ENCODE measurements around the gene FAAH2.
"Not testable (repeated sequence)": the region's sequence is repeated elsewhere in the genome, so short reads cannot be mapped to it uniquely, and the experiment has no call there.

The FAAH2 gene, protein sequence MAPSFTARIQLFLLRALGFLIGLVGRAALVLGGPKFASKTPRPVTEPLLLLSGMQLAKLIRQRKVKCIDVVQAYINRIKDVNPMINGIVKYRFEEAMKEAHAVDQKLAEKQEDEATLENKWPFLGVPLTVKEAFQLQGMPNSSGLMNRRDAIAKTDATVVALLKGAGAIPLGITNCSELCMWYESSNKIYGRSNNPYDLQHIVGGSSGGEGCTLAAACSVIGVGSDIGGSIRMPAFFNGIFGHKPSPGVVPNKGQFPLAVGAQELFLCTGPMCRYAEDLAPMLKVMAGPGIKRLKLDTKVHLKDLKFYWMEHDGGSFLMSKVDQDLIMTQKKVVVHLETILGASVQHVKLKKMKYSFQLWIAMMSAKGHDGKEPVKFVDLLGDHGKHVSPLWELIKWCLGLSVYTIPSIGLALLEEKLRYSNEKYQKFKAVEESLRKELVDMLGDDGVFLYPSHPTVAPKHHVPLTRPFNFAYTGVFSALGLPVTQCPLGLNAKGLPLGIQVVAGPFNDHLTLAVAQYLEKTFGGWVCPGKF

DNA sequence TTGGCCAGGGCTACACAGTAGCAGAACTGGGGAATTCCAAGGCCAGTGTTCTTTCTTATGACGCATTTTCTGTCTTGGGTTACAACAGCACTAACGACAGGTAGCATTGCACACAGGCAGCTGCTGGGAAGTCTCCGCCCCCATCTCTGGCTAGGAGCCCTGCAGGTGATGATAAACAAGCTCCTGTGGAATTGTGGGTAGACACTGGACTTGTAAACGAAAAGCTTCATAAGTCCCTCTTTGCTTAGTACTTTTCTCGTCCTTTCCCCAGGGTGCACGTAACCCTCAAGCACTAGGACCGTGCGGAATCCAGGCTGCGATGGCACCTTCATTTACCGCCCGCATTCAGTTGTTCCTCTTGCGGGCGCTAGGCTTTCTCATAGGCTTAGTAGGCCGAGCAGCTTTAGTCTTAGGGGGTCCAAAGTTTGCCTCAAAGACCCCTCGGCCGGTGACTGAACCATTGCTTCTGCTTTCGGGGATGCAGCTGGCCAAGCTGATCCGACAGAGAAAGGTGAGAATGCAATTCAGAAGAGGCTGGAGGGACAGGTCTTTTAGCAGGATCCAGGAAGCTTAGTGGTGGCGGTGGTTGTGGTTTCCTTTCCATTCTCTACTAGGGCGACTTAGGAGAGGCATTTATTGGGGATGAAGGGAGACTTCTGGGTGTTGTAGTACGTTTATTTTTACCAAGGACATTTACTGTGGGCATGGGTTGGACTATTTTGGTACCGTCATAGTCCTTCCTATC is at the start of gene FAAH2:
Gene FAAH2 (plus strand): TSS at position 200 of the 745 bp plus-strand sequence. CDS start 120 bp downstream, at position 320.
- DNase-seq, result peak; percentile 90

DNA sequence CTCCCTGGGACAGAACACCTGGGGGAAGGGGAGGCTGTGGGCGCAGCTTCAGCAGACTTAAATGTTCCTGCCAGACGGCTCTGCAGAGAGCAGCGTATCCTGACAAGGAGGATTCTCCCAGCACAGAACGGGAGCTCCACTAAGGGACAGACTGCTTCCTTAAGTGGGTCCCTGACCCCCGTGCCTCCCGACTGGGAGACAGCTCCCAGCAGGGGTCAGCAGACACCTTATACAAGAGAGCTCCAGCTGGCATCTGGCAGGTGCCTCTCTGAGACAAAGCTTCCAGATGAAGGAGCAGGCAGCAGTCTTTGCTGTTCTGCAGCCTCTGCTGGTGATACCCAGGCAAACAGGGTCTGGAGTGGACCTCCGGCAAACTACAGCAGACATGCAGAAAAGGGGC is 44.5 kb upstream of the FAAH2 start:
- no peak for DNase-seq

DNA sequence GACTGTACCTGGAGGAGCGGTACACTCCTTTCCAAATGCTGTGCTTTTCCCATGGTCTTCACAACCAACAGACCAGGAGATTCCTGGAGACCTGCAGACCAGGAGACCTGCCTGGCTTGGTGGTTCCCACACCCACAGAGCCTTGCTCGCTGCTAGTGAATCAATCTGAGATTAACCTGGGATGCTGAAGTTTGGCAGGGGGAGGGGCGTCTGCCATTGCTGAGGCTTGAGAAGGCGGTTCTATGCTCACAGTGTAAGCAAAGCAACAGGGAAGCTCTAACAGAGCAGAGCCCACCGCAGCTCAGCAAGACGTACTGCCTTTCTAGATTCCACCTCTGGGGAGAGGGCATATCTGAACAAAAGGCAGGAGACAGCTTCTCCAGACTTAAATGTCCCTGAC is 34.5 kb upstream of the FAAH2 start:
- no peak for DNase-seq

- no peak for DNase-seq
Observed at GRCh38 chrX:57265126-57265525, 21.4 kb upstream of the FAAH2 start.

GRCh38 chrX:57266275-57266674 is 20.2 kb upstream of the FAAH2 start:
- DNase-seq, result no peak

DNA sequence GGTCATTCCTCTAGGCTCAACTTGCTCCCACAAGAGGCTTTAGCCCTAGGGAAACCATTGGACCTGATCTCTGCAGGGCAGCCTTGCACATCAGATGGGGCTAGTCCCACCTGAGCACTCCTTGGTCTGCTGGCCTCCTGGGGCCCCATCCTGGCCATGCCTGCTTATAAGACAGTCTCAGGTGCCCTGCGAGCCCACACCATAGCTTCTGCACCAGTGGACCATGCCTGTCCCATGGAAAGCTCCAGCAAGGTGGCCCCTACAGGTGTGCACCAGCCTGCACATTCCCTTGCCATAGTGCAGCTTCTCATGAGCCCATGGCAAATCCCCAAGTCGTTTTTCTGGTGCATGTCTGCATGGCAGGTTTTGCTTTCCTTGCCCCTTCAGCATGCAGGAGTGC is 19.6 kb upstream of the FAAH2 start:
- no peak for DNase-seq

GRCh38 chrX:57267308-57267707 is 19.2 kb upstream of the FAAH2 start:
- DNase-seq, result no peak

GRCh38 chrX:57270980-57271379 is 15.5 kb upstream of the FAAH2 start:
- DNase-seq, result no peak

DNA sequence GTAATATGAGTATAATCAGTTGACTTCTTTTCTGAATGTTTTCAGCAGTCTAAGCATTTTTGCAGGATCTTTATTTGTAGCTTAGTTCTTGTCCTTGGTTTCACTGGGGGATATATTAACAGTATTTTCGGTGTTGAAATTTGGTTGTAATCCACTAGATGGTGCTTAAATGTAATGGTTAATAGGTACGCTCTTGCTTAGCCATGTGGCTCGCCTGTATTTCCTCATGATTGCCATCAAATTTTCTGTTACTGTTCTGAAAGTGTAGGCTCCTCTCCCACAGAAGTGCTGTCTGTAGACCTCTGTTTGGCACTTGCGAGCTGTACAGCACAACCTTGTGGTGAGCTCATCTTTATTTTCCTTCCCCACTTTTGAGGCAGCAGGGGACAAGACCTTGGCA is 3.9 kb upstream of the FAAH2 start:
- no peak for DNase-seq

- no peak for DNase-seq
Observed at GRCh38 chrX:57285001-57285400, 1.5 kb upstream of the FAAH2 start.

DNA sequence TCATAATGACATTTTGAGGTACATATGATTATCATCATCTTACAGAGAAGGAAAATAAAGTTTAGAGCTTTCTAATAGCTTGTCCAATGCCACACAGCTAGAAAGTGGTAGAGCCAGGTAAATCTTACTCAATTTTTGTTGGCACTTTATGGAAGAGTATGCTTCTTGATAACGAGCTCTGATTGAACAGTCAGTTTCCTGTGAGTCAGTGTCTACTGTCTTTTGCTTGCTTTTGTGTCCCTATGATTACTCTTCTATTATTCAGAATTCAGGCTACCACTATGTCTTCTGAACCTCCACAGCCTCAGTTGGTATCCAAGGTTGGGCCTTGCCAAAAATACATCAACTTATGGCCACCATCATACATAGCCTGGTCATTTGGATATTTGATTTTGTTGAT is 2.6 kb downstream of the FAAH2 start:
- DNase-seq, result no peak

- DNase-seq, result no peak
Observed at GRCh38 chrX:57294961-57295360, 8.5 kb downstream of the FAAH2 start.

DNA sequence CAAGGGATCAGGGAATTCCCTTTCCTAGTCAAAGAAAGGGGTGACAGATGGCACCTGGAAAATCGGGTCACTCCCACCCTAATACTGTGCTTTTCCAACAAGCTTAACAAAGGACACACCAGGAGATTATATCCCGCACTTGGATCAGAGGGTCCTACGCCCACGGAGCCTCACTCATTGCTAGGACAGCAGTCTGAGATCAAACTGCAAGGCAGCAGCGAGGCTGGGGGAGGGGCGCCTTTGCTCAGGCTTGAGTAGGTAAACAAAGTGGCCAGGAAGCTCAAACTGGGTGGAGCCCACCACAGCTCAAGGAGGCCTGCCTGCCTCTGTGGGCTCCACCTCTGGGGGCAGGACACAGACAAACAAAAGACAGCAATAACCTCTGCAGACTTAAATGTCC is 9.2 kb downstream of the FAAH2 start:
- DNase-seq, result not testable (repeated sequence)

DNA sequence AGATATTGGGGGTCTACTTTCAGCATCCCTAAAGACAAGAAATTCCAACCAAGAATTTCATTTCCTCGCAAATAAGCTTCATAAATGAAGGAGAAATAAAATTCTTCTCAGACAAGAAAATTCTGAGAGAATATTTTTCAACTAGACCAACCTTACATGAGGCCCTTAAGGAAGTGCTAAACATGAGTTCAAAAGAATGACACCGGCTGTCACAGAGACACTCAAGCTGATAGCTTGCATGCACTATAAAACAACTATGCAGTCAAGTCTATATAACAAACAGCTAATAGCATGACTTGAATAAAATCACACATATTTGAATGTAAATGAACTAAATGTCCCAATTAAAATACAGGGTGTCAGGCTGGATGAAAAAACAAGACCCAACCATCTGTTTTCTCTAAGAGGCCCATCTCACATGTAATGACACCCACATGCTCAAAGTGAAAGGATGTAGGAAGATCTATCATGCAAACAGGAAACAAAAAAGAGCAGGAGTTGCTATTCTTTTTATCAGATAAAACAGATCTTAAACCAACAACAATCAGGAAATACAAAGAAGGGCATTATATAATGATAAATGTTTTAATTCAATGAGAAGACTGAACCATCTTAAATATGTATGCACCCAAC is 27.2 kb downstream of the FAAH2 start:
- no peak for DNase-seq

GRCh38 chrX:57329008-57329407 is 42.5 kb downstream of the FAAH2 start:
- DNase-seq, result no peak

DNA sequence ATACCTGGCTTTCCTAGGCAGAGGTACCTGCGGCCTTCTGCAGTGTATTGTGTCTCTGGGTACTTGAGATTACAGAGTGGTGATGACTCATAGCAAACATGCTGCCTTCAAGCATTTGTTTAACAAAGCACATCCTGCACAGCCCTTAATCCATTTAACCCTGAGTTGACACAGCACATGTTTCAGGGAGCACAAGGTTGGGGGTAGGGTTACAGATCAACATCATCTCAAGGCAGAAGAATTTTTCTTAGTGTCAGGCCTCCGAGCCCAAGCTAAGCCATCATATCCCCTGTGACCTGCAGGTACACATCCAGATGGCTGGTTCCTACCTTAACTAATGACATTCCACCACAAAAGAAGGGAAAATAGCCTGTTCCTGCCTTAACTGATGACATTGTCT is 49.3 kb downstream of the FAAH2 start:
- DNase-seq, result peak; percentile 73

GRCh38 chrX:57353472-57354132 is 67.1 kb downstream of the FAAH2 start:
- no peak for DNase-seq

GRCh38 chrX:57364145-57364544 is 77.6 kb downstream of the FAAH2 start:
- DNase-seq, result no peak

DNA sequence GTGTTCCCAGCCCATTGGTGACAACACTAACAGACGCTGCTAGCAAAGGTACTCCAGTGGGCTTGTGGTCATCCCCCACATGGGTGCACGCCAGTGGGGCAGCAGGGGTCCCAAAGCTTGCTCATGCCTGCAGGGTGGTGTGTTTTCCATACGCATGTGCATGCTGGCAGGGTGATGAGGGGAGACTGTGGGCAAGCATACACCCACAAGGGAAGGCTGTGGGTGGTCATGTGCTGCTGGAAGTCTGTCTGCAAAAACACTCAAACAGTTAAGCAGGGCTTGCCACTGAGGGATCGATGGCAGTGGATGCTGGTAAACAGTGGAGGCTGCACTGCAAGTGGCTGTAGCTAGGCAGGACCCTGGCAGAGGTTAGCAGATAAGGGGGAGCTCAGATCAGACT is 79.9 kb downstream of the FAAH2 start:
- no peak for DNase-seq

DNA sequence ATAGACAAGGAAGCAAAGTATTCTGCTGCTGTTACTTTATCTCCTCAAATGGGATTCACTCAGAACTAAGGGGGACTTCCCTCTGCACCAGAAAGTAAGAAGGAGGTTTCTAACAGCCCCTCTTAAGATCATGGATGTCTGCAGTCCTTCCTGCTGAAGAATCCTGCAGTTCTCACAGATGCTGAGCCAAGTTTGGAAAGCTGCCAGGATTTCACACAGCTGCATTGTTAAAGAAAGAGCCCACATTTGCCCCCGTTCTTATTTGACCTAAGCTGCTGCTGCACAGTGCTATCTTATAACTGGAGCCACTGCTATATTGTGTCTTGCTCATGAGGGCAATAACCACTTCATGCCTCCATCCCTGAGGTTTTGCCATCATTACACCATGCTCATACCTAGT is 81.1 kb downstream of the FAAH2 start:
- DNase-seq, result peak; percentile 13

- no peak for DNase-seq
Observed at GRCh38 chrX:57368158-57368557, 81.7 kb downstream of the FAAH2 start.

DNA sequence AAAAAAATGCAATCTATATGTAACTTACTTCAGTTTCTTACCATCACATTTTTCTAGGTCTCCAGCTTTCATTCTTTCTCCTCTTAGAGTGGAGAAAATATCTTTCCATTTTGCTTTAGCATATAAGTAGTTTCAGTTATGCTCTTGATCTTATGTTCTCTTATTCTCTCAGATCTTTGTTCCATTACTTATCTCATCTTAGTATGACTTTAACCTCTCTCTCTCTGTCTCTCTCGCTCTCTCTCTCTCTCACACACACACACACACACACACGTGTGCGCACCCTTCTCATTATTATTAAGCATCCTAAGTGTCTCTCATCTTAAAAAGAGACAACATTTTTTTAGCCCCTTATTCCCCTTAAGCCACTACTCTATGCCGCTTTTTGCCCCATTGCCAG is 92.8 kb downstream of the FAAH2 start:
- no peak for DNase-seq
